HG03064 (cell line): ENCODE measurements around the gene ADH1A.
"Not testable (repeated sequence)": the region's sequence is repeated elsewhere in the genome, so short reads cannot be mapped to it uniquely, and the experiment has no call there.

Experiments
- ATAC-seq: cut with Tn5 transposase; IDR thresholded peaks from one replicate; pipeline ENCODE4 v1.9.1; 2021; ENCODE audit warnings: low read depth; ENCODE audit not compliant: unreplicated experiment

Gene ADH1A

DNA sequence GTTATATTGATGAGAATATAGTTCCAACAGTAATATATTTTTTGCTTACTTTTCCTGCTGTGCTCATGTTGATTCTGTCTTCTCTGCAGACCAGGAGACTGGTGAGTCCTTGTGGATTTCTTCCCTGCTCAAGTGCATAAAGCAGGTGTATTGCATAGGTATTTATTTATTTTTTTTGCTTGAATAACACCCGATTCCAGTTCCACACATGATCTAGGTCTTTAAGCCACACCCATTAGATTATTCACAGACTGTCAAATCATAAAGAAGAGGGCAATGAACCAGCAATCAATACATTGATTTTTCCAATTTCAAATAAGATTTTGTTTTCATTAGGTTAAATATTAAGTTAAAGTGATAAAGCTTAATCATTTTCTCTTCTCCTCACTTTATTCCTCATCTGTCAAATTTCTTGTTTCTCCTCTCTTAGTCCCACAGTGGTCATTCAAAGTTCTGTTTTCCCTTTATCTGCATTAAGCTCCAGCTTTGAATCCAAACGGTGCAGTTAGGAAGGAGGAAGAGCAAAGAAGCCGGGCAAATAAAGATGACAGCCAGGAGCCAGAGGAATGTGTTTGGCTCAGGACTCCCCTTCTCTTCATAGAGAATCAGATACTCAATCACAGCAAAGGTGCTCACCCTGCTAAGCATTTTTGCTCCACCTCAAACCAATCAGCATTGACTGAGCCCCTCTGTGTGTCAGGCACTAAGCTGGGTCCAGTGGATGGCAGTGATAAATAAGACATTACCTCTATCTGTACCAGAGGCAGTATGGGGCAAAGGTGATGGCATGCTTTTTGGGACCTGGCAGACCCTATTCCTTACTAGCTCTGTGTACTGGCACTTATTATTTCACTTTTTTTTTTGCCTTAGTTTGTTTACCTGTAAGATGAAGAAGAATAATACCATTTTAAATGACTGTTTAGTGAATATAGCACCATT is at the start of gene ADH1A:
Gene ADH1A (minus strand): TSS at position 138 of the 939 bp plus-strand sequence. CDS start 71 bp downstream, at position 67.
- ATAC-seq: no peak

- no peak for ATAC-seq
Measured at GRCh38 chr4:99339172-99339571, 48.4 kb upstream of the ADH1A start.

- no peak for ATAC-seq
Measured at GRCh38 chr4:99336553-99336952, 45.8 kb upstream of the ADH1A start.

DNA sequence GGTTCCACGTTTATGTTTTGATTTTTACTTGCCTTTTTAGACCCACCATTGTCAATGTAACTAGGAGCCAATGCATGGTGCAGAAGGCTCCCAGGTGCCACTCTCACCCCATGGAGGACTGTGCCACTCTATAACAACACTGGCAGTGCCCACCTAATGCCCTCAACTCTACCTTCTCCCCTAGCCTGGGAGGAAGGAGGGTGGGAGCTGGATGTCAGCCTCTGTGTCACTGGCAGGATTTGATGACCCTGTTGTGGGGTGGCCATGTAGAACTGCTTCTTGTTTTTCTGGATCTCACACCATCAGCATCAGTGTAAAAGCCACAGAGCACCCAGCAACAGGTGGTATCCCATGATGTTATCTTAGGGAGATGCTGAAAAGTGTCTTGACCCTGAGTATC is 44.1 kb upstream of the ADH1A start:
- ATAC-seq: no peak

GRCh38 chr4:99330648-99331047 is 39.9 kb upstream of the ADH1A start:
- ATAC-seq: no peak

GRCh38 chr4:99329876-99330275 is 39.1 kb upstream of the ADH1A start:
- no peak for ATAC-seq

DNA sequence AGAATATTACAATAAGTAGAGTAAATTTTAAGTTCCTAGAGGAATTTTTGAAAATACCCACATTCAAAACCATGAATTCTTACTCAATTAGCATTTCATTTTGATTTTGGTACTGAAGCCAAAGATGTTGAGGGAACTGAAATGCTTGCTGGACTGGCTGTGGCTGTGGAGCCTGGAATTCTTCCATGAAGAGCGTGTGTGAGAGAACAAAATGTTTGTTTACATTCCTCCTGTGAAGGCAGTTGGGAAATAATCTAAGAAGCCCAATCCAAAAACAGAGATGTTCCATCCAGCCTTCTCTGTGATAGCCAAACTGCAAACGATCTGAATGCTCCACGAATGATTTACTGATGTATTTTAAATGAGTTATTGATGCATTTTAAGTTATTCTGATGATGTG is 34.2 kb upstream of the ADH1A start:
- ATAC-seq: no peak

- no peak for ATAC-seq
Measured at GRCh38 chr4:99324361-99324760, 33.6 kb upstream of the ADH1A start.

DNA sequence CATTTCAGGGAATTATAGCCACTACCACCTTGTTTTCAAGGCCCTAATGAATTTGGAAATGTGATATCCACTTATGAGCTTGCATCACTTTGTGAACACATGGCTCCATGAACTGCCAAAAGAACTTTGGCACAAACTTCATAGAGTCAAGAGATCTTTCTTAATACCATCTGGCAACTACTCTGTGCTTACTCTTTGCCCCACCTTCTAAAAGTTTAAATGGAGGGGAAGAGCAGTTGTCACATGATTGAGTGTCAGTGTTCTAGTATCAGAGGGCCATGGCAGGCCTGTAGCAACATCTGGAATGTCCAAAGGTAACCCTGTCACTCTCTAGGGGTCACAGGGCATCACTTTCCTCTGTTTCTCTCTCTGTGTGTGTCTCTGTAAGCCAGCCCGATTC is 33.0 kb upstream of the ADH1A start:
- ATAC-seq: no peak

DNA sequence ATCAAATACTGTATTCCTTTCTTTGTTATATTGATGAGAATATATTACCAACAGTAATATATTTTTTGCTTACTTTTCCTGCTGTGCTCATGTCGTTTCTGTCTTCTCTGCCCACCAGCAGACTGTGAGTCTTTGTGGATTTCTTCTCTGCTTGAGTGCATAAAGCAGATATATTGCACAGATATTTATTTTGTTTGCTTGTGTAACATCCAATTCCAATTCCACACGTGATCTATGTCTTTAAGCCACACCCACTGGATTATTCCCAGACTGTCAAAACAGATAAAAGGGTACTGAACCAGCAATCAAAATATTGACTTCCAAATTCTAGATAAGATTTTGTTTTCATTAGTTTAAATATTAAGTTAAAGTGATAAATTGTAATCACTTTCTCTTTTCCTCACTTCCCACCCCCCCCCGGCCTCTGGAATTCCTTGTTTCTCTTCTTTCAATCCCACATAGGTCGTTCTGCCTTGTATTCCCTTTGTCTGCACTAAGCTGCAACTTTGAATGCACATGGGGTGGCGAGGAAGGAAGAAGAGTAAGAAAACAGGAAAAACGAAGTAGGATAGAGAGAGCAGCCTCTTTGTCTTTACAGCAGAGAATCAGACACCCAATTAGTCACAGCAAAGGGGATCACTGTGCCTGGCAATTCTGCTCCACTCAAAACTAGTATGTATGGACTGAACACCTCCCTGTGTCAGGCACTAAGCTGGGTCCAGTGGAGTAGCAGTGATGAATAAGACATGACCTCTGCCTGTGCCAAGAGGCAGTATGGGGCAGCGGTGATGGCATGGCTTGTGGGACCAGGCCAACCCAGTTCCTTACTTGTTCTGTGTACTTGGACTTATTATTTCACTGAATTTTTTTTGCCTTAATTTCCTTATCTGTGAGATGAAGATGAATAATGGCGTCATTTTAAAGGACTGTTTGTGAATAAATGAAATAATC is 30.7 kb upstream of the ADH1A start, which contains the start of gene ADH1B:
Gene ADH1B (minus strand): TSS at position 161 of the 951 bp plus-strand sequence. CDS start 70 bp downstream, at position 91.
- ATAC-seq: no peak

- not testable (repeated sequence) for ATAC-seq
Measured at GRCh38 chr4:99317811-99318210, 27.0 kb upstream of the ADH1A start.

GRCh38 chr4:99317354-99317753 is 26.6 kb upstream of the ADH1A start:
- no peak for ATAC-seq

GRCh38 chr4:99315839-99316238 is 25.1 kb upstream of the ADH1A start:
- ATAC-seq: no peak

DNA sequence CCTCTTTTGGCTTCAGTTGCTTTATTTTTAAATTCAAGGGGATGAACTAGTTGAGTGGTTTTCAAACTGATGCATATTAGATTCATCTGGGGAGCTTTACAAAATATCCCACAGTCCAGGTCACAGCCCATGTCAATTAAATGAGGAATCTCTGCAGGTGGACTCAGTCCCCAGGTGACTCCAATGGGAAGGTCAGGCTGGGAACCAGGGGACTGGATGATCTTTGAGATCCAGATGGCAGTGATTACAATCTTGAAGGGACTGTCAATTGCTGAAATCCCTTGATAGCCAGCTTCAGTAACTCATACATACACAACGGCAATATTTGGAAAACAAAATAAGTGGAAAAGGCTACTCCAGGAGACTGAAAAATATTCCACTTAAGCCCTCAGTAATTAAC is 23.4 kb upstream of the ADH1A start:
- ATAC-seq: no peak

- ATAC-seq: no peak
Measured at GRCh38 chr4:99310389-99310788, 19.6 kb upstream of the ADH1A start.

- no peak for ATAC-seq
Measured at GRCh38 chr4:99305638-99306400, 15.0 kb upstream of the ADH1A start.

- no peak for ATAC-seq
Measured at GRCh38 chr4:99301376-99302164, 10.8 kb upstream of the ADH1A start.

DNA sequence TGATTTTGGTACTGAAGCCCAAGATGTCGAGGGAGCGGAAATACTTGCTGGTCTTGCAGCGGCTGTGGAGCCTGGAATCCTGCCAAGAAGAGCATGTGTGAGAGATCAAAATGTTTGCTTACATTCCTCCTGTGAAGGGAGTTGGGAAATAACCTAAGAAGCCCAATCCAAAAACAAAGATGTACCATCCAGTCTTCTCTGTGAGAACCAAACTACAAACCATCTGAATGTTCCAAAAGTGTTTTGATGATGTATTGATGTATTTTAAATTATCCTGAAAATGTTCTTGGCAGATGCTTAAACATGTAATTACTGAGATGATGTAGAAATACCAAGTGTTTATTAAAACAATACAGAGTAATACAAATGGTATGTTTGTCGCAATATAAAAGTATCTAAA is 10.1 kb upstream of the ADH1A start:
- no peak for ATAC-seq

DNA sequence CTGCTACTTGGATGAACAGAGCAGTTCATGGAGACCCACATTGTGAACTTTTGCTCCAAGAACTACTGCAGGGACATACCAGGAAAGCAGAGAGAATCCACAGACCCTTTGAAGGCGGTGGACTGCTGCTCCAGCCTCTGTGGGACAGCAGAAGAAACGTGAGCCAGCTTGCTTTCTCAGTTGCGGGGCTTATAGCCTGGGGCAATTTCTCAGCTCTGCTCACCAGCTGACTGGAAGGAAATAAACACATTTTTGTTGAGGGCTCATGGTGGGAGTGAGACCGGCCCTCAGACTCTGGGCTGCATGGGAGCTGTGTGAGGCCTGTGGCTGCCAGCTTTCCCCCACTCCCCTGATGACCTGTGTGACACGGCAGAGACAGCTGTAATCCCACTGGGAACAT is 2.6 kb upstream of the ADH1A start:
- ATAC-seq: no peak

- ATAC-seq: no peak
Measured at GRCh38 chr4:99285387-99285786, 5.4 kb downstream of the ADH1A start.
